B cell (primary cell): ENCODE results near the gene NUDT14. TPM values are rescaled to one million over a fixed set of nuclear protein-coding genes. Genes with fewer than 3 reads are reported as not detected.
A peak's percentile ranks its signal among the peaks of the same experiment; 100 is the strongest.

Experiments used
- ATAC-seq: fragments of 200-7000 bp; cut with Tn5 transposase; one replicate; pipeline ENCODE4 v1.10.0; 2021; ENCODE audit warnings: low read depth, mild to moderate bottlenecking, moderate number of reproducible peaks, moderate library complexity
- CTCF ChIA-PET: fragments of 350-600 bp; sonication (Branson Sonifier 250); formaldehyde crosslinking; loops from one replicate; lab custom pipeline; 2021; ENCODE audit warnings: antibody characterized with exemption, inconsistent platforms; lab: Charles Lee
- POLR2A ChIA-PET: fragments of 350-600 bp; sonication (Branson Sonifier 250); formaldehyde crosslinking; loops from one replicate; lab custom pipeline; 2021; ENCODE audit warnings: antibody characterized with exemption; lab: Charles Lee
- DNase-seq: peaks from one replicate; pipeline ENCODE4 v3.0.0; 2013
- H2AFZ ChIP-seq: 2 replicates; pipeline ENCODE4 v1.6.1; 2012; ENCODE audit warnings: mild to moderate bottlenecking, low read depth, low read length; ENCODE audit not compliant: insufficient read depth, poor library complexity, severe bottlenecking
- H3K27ac ChIP-seq, 2 donors: 1 replicate in 1 of 2; 2 replicates in 1 of 2; pipeline ENCODE4 v1.5.1; 2012 to 2013; ENCODE audit warnings: low read length in 2 of 2, mild to moderate bottlenecking in 2 of 2, moderate library complexity in 1 of 2
- H3K27me3 ChIP-seq, 4 experiments: fragments of 200-600 bp in 1 of 4; sonication (generic) in 1 of 4; replicated peaks in 1 of 4; 1 replicate in 2 of 4; 2 replicates in 2 of 4; pipeline versions ENCODE4 v1.6.1 to v1.7.0; 2013 to 2016; ENCODE audit warnings: low read length in 3 of 4, mild to moderate bottlenecking in 2 of 4, mixed read lengths in 1 of 4, moderate library complexity in 1 of 4; ENCODE audit not compliant: insufficient read depth in 4 of 4, control insufficient read depth in 3 of 4; ENCODE audit errors: control extremely low read depth in 1 of 4
- H3K36me3 ChIP-seq, 2 experiments: replicated peaks in 1 of 2; 1 replicate in 1 of 2; 2 replicates in 1 of 2; pipeline versions ENCODE4 v1.6.1 to v1.7.1; 2013; ENCODE audit warnings: low read length in 1 of 2; ENCODE audit not compliant: insufficient read depth in 2 of 2, control insufficient read depth in 1 of 2; ENCODE audit errors: control extremely low read depth in 1 of 2, extremely low read depth in 1 of 2
- H3K4me1 ChIP-seq, 2 donors: fragments of 200-600 bp in 1 of 2; sonication (generic) in 1 of 2; 1 replicate in 1 of 2; 2 replicates in 1 of 2; pipeline versions ENCODE4 v1.5.1 to v1.6.1; 2013 to 2017; ENCODE audit warnings: low read length in 2 of 2; ENCODE audit not compliant: control insufficient read depth in 2 of 2, insufficient read depth in 2 of 2
- H3K4me2 ChIP-seq: replicated peaks from 2 replicates; pipeline ENCODE3; 2012; ENCODE audit warnings: mild to moderate bottlenecking, low read depth, low read length; ENCODE audit not compliant: poor library complexity, severe bottlenecking
- H3K4me3 ChIP-seq, 5 experiments: fragments of 200-600 bp in 1 of 5; sonication (generic) in 1 of 5; 1 replicate in 3 of 5; 2 replicates in 2 of 5; pipeline versions ENCODE4 v1.5.1 to v1.7.0; 2011 to 2016; ENCODE audit warnings: low read length in 4 of 5, mild to moderate bottlenecking in 4 of 5, low read depth in 2 of 5, control low read depth in 1 of 5, moderate library complexity in 1 of 5; ENCODE audit not compliant: insufficient read depth in 1 of 5; ENCODE audit errors: control extremely low read depth in 1 of 5, extremely low read depth in 1 of 5
- H3K79me2 ChIP-seq: fragments of 200-600 bp; sonication (generic); one replicate; pipeline ENCODE4 v1.6.0; 2016; ENCODE audit warnings: low read length; ENCODE audit not compliant: control insufficient read depth, insufficient read depth
- H3K9ac ChIP-seq: fragments of 200-600 bp; sonication (generic); 2 replicates; pipeline ENCODE4 v1.6.1; 2017; ENCODE audit warnings: mild to moderate bottlenecking, low read length, moderate library complexity
- H3K9me3 ChIP-seq, 3 donors: one replicate each; pipeline versions ENCODE4 v1.6.1 to v1.7.1; 2013; ENCODE audit warnings: low read length in 2 of 3; ENCODE audit not compliant: control insufficient read depth in 2 of 3, insufficient read depth in 1 of 3; ENCODE audit errors: control extremely low read depth in 1 of 3
- H4K20me1 ChIP-seq: 2 replicates; pipeline ENCODE4 v1.6.0; 2012; ENCODE audit warnings: mild to moderate bottlenecking, low read length; ENCODE audit not compliant: insufficient read depth, control insufficient read depth, poor library complexity, severe bottlenecking
- H3K27ac Mint-ChIP-seq: one replicate; pipeline ENCODE4 v1.8.0; 2021; ENCODE audit warnings: mixed read lengths
- H3K27me3 Mint-ChIP-seq: one replicate; pipeline ENCODE4 v1.8.0; 2021; ENCODE audit warnings: mixed read lengths
- H3K4me1 Mint-ChIP-seq: one replicate; pipeline ENCODE4 v1.8.0; 2021; ENCODE audit warnings: mixed read lengths
- H3K4me3 Mint-ChIP-seq: one replicate; pipeline ENCODE4 v1.8.0; 2021; ENCODE audit warnings: mixed read lengths
- H3K9me3 Mint-ChIP-seq: one replicate; pipeline ENCODE4 v1.8.0; 2022; ENCODE audit warnings: mixed read lengths; ENCODE audit not compliant: insufficient read depth
- EZH2 ChIP-seq: IDR thresholded peaks from 2 replicates; pipeline ENCODE4 v1.6.1; 2012; ENCODE audit warnings: borderline replicate concordance, low read depth, mild to moderate bottlenecking, moderate library complexity, low read length; ENCODE audit not compliant: insufficient read depth, poor library complexity, severe bottlenecking
- WGBS: methylation state at CpG from one replicate; pipeline ENCODE4 v1.1.5; 2013; ENCODE audit warnings: missing lambda C conversion rate; ENCODE audit not compliant: insufficient coverage; 5-methylcytosine and 5-hydroxymethylcytosine counted together
- intact Hi-C: fragments of 100-400 bp; cut with micrococcal nuclease; formaldehyde crosslinking; loops from one replicate; pipeline ENCODE4 v1.10.0; 2022
- polyA plus RNA-seq: library from polyadenylated mRNA; depleted of rRNA; stranded (reverse); fragments of >200 nt; gene quantifications from 2 replicates; pipeline ENCODE4 v1.2.3, GENCODE V29; 2012
- total RNA-seq, 2 donors: library from RNA; stranded (reverse); fragments of 120-200 nt in 1 of 2; gene quantifications; 1 replicate in 1 of 2; 2 replicates in 1 of 2; pipeline versions ENCODE4 v1.2.3 to v1.2.4, GENCODE V29; 2013 to 2022
- TF ChIP-seq, protein P1 (sequence below): fragments of 200-600 bp; IDR thresholded peaks from one replicate; pipeline ENCODE4 v1.8.0; 2022; ENCODE audit warnings: antibody characterized with exemption, mild to moderate bottlenecking

NUDT14 gene
- total and polyA plus RNA-seq, 2 donors (not counting 1 experiment from before 2014, with no cell fraction given), result 17.4 to 31.6 TPM

DNA sequence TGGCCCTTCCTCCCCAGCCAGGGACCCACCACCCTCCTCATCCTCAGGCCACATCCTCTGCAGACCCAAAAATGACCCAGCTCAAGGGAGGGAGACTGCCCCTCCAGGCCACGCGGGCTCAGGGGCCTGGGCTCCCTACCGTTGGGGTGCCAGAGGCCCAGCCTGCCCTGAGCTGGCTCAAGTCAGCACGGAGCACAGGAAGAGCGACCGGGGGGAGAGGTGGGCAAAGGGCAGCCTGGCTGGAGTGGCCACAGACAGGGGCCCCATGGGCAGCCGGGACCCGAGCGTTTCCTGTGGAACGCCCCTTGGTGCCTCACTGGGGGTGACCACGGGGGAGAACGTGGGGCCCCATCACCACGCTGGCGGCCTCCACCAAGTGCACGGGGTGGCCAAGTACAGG is 23.2 kb downstream of the NUDT14 start:
- H3K9ac ChIP-seq, result no peak overlapping the region
- H3K27me3 ChIP-seq, result no peaks in the 10 kb centered on the region
- WGBS, result 84% methylated on average over 15 of the region's 15 CpGs
- no peak overlapping the region for H3K4me3 ChIP-seq
- DNase-seq, result no peak
- ATAC-seq, result no peak
- no peak overlapping the region for H3K4me2 ChIP-seq
- ChIA-PET CTCF (no interaction called here), POLR2A (no interaction called here)
- Mint-ChIP-seq H3K4me1 (no peaks in the 10 kb centered on the region), H3K27ac (no peak overlapping the region), H3K4me3 (no peak overlapping the region), H3K9me3 (no peaks in the 10 kb centered on the region), H3K27me3 (peaks cover 4% of the 10 kb centered on the region)
- no peaks in the 10 kb centered on the region for H4K20me1 ChIP-seq
- H2AFZ ChIP-seq, result no peak overlapping the region
- TF ChIP-seq EZH2, result no peak
- TF ChIP-seq, protein P1, sequence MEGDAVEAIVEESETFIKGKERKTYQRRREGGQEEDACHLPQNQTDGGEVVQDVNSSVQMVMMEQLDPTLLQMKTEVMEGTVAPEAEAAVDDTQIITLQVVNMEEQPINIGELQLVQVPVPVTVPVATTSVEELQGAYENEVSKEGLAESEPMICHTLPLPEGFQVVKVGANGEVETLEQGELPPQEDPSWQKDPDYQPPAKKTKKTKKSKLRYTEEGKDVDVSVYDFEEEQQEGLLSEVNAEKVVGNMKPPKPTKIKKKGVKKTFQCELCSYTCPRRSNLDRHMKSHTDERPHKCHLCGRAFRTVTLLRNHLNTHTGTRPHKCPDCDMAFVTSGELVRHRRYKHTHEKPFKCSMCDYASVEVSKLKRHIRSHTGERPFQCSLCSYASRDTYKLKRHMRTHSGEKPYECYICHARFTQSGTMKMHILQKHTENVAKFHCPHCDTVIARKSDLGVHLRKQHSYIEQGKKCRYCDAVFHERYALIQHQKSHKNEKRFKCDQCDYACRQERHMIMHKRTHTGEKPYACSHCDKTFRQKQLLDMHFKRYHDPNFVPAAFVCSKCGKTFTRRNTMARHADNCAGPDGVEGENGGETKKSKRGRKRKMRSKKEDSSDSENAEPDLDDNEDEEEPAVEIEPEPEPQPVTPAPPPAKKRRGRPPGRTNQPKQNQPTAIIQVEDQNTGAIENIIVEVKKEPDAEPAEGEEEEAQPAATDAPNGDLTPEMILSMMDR, result no peak
- no peak overlapping the region for H3K27ac ChIP-seq
- H3K36me3 ChIP-seq, result no peaks in the 10 kb centered on the region
- H3K9me3 ChIP-seq, result peaks cover 0 to 7% (median 0%) of the 10 kb centered on the region in 3 donors
- no peaks in the 10 kb centered on the region for H3K79me2 ChIP-seq
- H3K4me1 ChIP-seq, result no peaks in the 10 kb centered on the region
- intact Hi-C loops, result no loop called here

DNA sequence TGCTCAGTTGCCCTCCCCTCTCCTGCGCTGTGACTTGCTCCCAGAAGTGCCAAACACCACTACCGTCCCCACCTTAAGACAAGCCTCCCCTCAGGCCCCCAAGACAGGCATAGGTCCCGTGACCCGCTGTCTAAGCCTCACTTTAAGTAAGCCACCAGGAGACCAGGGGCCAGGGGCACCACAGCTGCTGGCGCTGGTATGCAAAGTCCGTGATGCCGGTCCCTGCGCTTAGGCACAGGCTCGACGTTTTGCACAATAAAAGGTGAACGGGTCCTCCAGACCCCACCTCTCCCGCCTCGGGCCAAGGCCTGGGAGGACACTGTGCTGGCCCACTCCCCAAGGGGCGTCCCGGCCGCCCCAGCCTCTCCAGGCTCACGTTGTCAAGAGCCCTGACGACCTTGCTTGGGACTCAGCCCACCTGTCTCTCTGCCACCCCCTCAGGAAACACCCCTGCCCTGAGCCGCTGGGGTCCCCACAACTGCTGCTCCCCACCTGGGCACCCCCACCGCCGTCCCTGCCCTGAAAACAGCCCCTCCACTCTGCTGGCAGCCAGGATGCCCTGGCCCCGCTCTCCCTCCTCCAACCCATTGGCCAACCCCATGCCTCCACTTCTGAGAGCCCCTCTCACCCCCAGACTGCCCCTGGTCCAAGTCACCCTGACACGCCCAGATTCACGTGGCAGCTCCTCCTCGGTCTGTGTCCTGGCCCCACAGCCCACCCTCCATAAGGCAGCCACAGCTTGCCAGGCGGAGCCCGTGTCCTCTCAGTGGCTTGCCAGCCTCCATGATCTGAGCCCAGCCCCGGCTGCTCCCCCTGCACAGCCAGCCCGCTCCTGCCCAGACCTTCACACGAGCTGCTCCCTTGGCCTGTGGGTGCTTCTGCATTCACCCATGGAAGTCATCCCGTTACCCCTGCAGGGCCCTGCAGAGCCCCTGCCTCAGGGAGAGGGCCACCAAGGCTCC is 24.4 kb downstream of the NUDT14 start:
- intact Hi-C loops, result no loop called here
- no peaks in the 10 kb centered on the region for H4K20me1 ChIP-seq
- ChIA-PET CTCF (no interaction called here), POLR2A (no interaction called here)
- Mint-ChIP-seq H3K27me3 (peaks cover 4% of the 10 kb centered on the region), H3K4me1 (no peaks in the 10 kb centered on the region), H3K27ac (peak overlapping the region; percentile 26), H3K4me3 (no peak overlapping the region), H3K9me3 (no peaks in the 10 kb centered on the region)
- H3K4me3 ChIP-seq, result no peak overlapping the region
- no peak for DNase-seq
- ATAC-seq, result no peak
- H3K9ac ChIP-seq, result no peak overlapping the region
- no peaks in the 10 kb centered on the region for H3K79me2 ChIP-seq
- no peak overlapping the region for H2AFZ ChIP-seq
- TF ChIP-seq, protein P1, result no peak
- TF ChIP-seq EZH2, result no peak
- H3K27ac ChIP-seq, result no peak overlapping the region
- no peaks in the 10 kb centered on the region for H3K36me3 ChIP-seq
- 87% methylated on average over 31 of the region's 31 CpGs for WGBS
- H3K4me1 ChIP-seq, result no peaks in the 10 kb centered on the region
- H3K4me2 ChIP-seq, result no peak overlapping the region
- no peaks in the 10 kb centered on the region for H3K27me3 ChIP-seq
- peaks cover 0 to 7% (median 0%) of the 10 kb centered on the region in 3 donors for H3K9me3 ChIP-seq
